Measurements from ENCODE around the gene NTRK3. TPM values are rescaled to one million over a fixed set of nuclear protein-coding genes. Genes with fewer than 3 reads are reported as not detected.
"Not testable (repeated sequence)": the region's sequence is repeated elsewhere in the genome, so short reads cannot be mapped to it uniquely, and the experiment has no call there.

The NTRK3 gene
- total RNA-seq, 1 experiment from 2014 or later, result 6.8 TPM

DNA sequence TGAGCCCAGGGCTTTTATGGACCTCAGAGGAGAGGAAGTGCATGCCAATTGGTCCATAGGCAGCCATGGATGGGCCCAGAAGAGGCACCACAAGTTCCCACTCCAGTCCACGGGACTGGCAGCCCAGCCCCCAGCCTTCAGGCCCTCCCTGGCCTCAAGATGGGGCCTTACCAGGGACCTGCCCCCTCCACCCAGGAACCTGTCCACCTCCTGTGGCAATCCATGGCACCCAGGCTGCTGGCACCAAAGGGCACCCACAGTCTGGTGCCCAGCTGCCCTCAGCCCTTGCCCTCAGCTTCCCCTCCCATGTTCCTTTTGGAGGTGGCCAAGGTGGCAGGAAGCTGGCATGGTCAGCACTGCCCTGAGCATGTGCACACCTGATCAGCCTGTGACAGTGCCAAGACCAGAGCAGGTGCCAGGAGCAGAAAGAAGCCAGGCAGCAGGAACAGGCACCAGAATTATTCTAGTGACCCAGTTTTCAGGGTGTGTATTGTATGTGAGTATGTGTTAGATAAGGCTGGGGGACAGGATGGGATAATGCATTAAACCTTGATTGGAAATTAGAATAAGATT lies 415.0 kb downstream of the NTRK3 start:
- in situ Hi-C loops (cut with HindIII; ENCODE audit: low sequenced_read_pairs), result no loop called here
- DNase-seq (ENCODE audit: low spot score), result peak; percentile 95

GRCh38 chr15:87835830-87836229 lies 420.7 kb downstream of the NTRK3 start:
- in situ Hi-C loops (cut with HindIII; ENCODE audit: low sequenced_read_pairs); DNase-seq (ENCODE audit: low spot score): not testable (repeated sequence)

GRCh38 chr15:87833333-87833732 lies 423.2 kb downstream of the NTRK3 start:
- DNase-seq (ENCODE audit: low spot score); in situ Hi-C loops (cut with HindIII; ENCODE audit: low sequenced_read_pairs): not testable (repeated sequence)

- DNase-seq (ENCODE audit: low spot score), result no peak
- in situ Hi-C loops (cut with HindIII; ENCODE audit: low sequenced_read_pairs), result no loop called here
Observed at GRCh38 chr15:87829332-87830050, 427.0 kb downstream of the NTRK3 start.

DNA sequence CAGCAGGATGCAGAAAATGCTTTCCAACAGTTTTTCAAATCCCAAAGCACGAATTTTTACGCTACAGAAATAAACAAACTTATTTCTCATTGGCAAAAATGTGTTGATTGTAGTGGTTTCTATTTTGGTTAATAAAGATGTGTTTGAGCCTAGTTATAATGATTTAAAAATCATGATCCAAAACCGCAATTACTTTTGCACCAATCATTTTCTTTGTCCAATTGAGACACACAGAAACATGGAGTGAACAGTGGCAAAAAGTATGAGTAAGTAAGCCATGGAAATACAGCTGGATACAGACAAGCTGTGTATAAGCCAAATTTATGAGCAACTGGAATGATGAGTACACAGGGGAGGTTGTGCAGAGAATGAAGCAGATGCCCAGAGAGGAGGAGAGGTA lies 427.9 kb downstream of the NTRK3 start:
- in situ Hi-C loops (cut with HindIII; ENCODE audit: low sequenced_read_pairs), result no loop called here
- DNase-seq (ENCODE audit: low spot score), result no peak

DNA sequence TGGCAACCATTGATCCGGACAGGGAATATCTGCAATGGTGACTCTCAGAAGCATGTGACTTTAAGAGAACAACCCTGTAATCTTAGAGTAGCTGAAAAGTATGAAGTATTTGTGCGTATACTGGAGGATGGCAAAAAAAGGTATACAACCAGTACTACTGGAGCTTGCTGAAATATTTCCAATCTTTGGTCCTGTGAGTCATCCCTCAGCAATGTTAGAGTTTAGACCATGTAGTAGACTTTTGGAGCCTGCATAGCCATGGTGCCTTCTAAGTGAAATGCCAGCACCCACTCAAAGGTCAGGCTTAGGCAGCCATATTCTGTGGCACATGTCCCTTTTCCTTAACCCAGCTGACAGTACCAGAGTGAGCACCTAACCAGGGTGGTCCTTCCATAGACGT lies 429.4 kb downstream of the NTRK3 start:
- DNase-seq (ENCODE audit: low spot score), result no peak
- in situ Hi-C loops (cut with HindIII; ENCODE audit: low sequenced_read_pairs), result no loop called here

DNA sequence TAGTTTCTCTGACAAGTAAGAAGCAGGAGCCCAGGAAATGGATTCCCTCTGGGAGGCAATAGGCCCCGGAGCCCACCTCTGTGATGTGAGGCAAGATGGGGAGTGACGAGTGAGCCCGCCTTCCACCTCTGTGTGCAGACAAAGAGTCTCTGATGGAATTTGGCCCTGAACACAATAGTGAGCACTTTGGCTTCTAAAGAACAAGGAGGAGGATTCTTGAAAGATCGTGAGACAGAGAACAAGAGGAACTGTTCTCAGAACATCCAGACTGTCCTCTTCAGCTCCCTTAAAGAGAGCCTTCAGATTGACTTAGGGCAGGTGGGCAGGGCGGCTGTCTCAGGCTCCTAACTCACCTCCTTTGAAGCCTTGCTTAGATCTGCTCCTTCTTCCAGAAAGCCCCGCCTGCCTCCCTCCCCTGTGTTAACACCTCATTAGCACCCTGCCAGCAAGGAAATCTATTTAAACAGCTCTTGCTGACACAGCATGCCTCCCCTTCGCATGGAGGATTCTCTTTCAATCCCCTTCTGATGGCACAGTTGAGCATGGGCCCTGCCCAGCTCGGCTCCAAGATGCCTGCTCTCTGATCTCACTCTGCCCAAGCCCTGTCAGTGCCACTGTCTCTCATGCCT lies 430.3 kb downstream of the NTRK3 start:
- in situ Hi-C loops (cut with HindIII; ENCODE audit: low sequenced_read_pairs), result no loop called here
- DNase-seq (ENCODE audit: low spot score), result peak; percentile 16

- in situ Hi-C loops (cut with HindIII; ENCODE audit: low sequenced_read_pairs), result no loop called here
- DNase-seq (ENCODE audit: low spot score), result no peak
Observed at GRCh38 chr15:87818756-87819155, 437.8 kb downstream of the NTRK3 start.

GRCh38 chr15:87817553-87817952 lies 439.0 kb downstream of the NTRK3 start:
- in situ Hi-C loops (cut with HindIII; ENCODE audit: low sequenced_read_pairs), result no loop called here
- no peak for DNase-seq (ENCODE audit: low spot score)

DNA sequence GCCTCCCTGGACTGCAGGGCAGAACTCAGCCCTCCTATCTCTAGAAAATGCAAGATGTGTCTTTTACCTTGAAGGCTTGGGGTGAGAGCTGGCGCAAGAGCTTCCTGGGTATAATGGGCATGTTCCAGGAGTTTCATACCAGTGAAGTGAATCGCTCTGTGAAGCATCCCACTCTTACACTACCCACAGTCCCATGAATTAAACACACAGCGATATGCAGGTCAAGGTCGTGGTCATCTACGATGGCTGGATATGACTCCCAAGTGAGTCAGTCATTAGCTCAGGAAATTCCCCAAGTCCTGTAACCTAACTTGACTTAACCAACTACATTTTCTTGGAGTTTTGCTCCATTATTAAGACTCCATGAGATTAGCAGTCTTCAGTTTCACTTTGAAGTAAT lies 439.7 kb downstream of the NTRK3 start:
- DNase-seq (ENCODE audit: low spot score), result no peak
- in situ Hi-C loops (cut with HindIII; ENCODE audit: low sequenced_read_pairs), result no loop called here

GRCh38 chr15:87816016-87816415 lies 440.5 kb downstream of the NTRK3 start:
- in situ Hi-C loops (cut with HindIII; ENCODE audit: low sequenced_read_pairs), result no loop called here
- DNase-seq (ENCODE audit: low spot score), result no peak

Other genes starting within 250 kb of the NTRK3 start
- 54.4 and 61.8 TPM in 2 replicates for gene MRPL46, start 210.6 kb upstream of the NTRK3 start, total RNA-seq (2014; rRNA removed; shearing (Covaris generic))
- gene MRPS11, start 211.0 kb upstream of the NTRK3 start, total RNA-seq (2014; rRNA removed; shearing (Covaris generic)), result 63.9 and 88.1 TPM in 2 replicates

Measured in G401 (cell line).